ENCODE data around the gene CEP164.
A peak's percentile ranks its signal among the peaks of the same experiment; 100 is the strongest.

CEP164 gene

GRCh38 chr11:117461396-117462182, 133.9 kb downstream of the CEP164 start:
- no peaks in the 10 kb centered on the region for H3K36me3 Mint-ChIP-seq (ENCODE audit: low read depth)
- intact Hi-C loops (cut with micrococcal nuclease) = no loop called here
- H3K27ac Mint-ChIP-seq = peak overlapping the region; percentile 76

GRCh38 chr11:117462183-117462863, 134.7 kb downstream of the CEP164 start:
- no peak overlapping the region for H3K27ac Mint-ChIP-seq
- H3K36me3 Mint-ChIP-seq (ENCODE audit: low read depth) = no peaks in the 10 kb centered on the region
- no peak overlapping the region for H3K4me3 Mint-ChIP-seq
- peaks cover 35% of the 10 kb centered on the region for H3K27me3 Mint-ChIP-seq
- H3K9me3 Mint-ChIP-seq = no peaks in the 10 kb centered on the region
- peaks cover 28% of the 10 kb centered on the region for H3K4me1 Mint-ChIP-seq (ENCODE audit: low read depth)
- intact Hi-C loops (cut with micrococcal nuclease) = no loop called here

More at GRCh38 chr11:117461396-117462182, 133.9 kb downstream of the CEP164 start:
- Mint-ChIP-seq H3K27me3 (peaks cover 39% of the 10 kb centered on the region), H3K4me1 (ENCODE audit: low read depth) (peaks cover 28% of the 10 kb centered on the region), H3K4me3 (no peak overlapping the region), H3K9me3 (no peaks in the 10 kb centered on the region)

GRCh38 chr11:117462864-117463247, 135.2 kb downstream of the CEP164 start:
- no peak overlapping the region for H3K4me3 Mint-ChIP-seq
- H3K9me3 Mint-ChIP-seq = no peaks in the 10 kb centered on the region
- H3K27me3 Mint-ChIP-seq = peaks cover 32% of the 10 kb centered on the region
- intact Hi-C loops (cut with micrococcal nuclease) = no loop called here
- peaks cover 28% of the 10 kb centered on the region for H3K4me1 Mint-ChIP-seq (ENCODE audit: low read depth)
- no peak overlapping the region for H3K27ac Mint-ChIP-seq
- no peaks in the 10 kb centered on the region for H3K36me3 Mint-ChIP-seq (ENCODE audit: low read depth)

Data from dendritic cell treated with granulocyte-macrophage colony-stimulating factor and Interleukin-4, amounts not matched to agents 40 ng/mL and 50 ng/mL, for 4 days (primary cell).